Activated naive CD4-positive, alpha-beta T cell treated with anti-CD3 and anti-CD28 coated beads for 36 hours (primary cell): Measurements from ENCODE around the gene HECTD4. TPM values are rescaled to one million over a fixed set of nuclear protein-coding genes. Genes with fewer than 3 reads are reported as not detected.

Experiments used
- CTCF ChIA-PET: fragments of 350-600 bp; sonication (Branson Sonifier 250); formaldehyde crosslinking; loops from one replicate; lab custom pipeline; 2021; ENCODE audit warnings: antibody characterized with exemption; lab: Charles Lee
- DNase-seq: peaks from one replicate; pipeline ENCODE4 v3.0.0-alpha.2; 2020
- H3K27ac Mint-ChIP-seq: one replicate; pipeline ENCODE4 v1.8.0; 2021; ENCODE audit warnings: mild to moderate bottlenecking, mixed read lengths
- H3K27me3 Mint-ChIP-seq: one replicate; pipeline ENCODE4 v1.8.0; 2021; ENCODE audit warnings: low read depth, mixed read lengths
- H3K36me3 Mint-ChIP-seq: one replicate; pipeline ENCODE4 v1.8.0; 2021; ENCODE audit warnings: low read depth, mixed read lengths
- H3K4me1 Mint-ChIP-seq: one replicate; pipeline ENCODE4 v1.8.0; 2021; ENCODE audit warnings: low read depth, mixed read lengths
- H3K4me3 Mint-ChIP-seq: one replicate; pipeline ENCODE4 v1.8.0; 2021; ENCODE audit warnings: mild to moderate bottlenecking, moderate library complexity, mixed read lengths
- H3K9me3 Mint-ChIP-seq: one replicate; pipeline ENCODE4 v1.8.0; 2021; ENCODE audit warnings: mixed read lengths
- intact Hi-C: fragments of 100-400 bp; cut with micrococcal nuclease; formaldehyde crosslinking; loops from one replicate; pipeline ENCODE4 v1.15.1; 2023
- total RNA-seq, 2 experiments: library from RNA; stranded (reverse); gene quantifications; one replicate each; pipeline ENCODE4 v1.2.3, GENCODE V29; 2021

The HECTD4 gene
- total RNA-seq, 2 experiments from 2014 or later = 17.6 to 19.2 TPM

- H3K9me3 Mint-ChIP-seq = no peaks in the 10 kb centered on the region
- H3K27me3 Mint-ChIP-seq = no peaks in the 10 kb centered on the region
- intact Hi-C loops = no loop called here
- CTCF ChIA-PET = interaction anchor here (1.1 to 1.2 kb wide), 2 partner anchors 15 to 50 kb away, joined by 3 read pairs; no protein-coding TSS in a partner anchor
- no peak for DNase-seq
- no peak overlapping the region for H3K4me3 Mint-ChIP-seq
- peak overlapping the region; percentile 70 for H3K27ac Mint-ChIP-seq
- H3K36me3 Mint-ChIP-seq = peaks cover 57% of the 10 kb centered on the region
- H3K4me1 Mint-ChIP-seq = peaks cover 1% of the 10 kb centered on the region
Measured at GRCh38 chr12:112148031-112148513, 234.2 kb downstream of the HECTD4 start.

DNA sequence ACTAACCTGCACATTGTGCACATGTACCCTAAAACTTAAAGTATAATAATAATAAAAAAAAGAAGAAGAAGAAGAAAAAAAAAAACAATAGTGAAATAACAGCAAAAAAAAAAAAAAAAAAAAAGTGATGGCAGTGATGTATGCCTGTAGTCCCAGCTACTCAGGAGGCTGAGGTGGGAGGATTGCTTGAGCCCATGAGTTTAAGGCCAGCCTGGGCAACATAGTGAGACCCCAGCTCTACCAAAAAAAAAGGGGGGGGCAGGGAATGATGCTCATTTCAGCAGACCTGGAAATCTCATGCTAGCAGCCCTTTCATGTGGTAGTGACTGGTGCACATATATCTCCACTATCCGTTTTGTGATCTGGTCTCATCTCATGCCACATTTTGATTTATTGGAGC lies 236.1 kb downstream of the HECTD4 start:
- H3K27ac Mint-ChIP-seq = peak overlapping the region; percentile 32
- H3K27me3 Mint-ChIP-seq = no peaks in the 10 kb centered on the region
- CTCF ChIA-PET = no interaction called here
- intact Hi-C loops = no loop called here
- no peaks in the 10 kb centered on the region for H3K9me3 Mint-ChIP-seq
- no peak overlapping the region for H3K4me3 Mint-ChIP-seq
- peaks cover 47% of the 10 kb centered on the region for H3K36me3 Mint-ChIP-seq
- no peaks in the 10 kb centered on the region for H3K4me1 Mint-ChIP-seq
- DNase-seq = no peak

DNA sequence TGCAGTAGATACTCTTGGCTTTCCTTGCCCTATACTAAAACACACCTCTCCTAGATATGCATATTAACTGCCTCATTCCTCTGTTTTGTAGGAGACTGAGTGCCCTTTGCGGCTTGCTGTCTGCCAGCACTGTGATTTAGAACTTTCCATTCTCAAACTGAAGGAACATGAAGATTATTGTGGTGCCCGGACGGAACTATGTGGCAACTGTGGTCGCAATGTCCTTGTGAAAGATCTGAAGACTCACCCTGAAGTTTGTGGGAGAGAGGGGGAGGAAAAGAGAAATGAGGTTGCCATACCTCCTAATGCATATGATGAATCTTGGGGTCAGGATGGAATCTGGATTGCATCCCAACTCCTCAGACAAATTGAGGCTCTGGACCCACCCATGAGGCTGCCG lies 241.5 kb downstream of the HECTD4 start:
- no peaks in the 10 kb centered on the region for H3K9me3 Mint-ChIP-seq
- H3K27me3 Mint-ChIP-seq = no peaks in the 10 kb centered on the region
- no peak overlapping the region for H3K27ac Mint-ChIP-seq
- CTCF ChIA-PET = no interaction called here
- no peak for DNase-seq
- no peak overlapping the region for H3K4me3 Mint-ChIP-seq
- H3K4me1 Mint-ChIP-seq = no peaks in the 10 kb centered on the region
- peaks cover 32% of the 10 kb centered on the region for H3K36me3 Mint-ChIP-seq
- intact Hi-C loops = no loop called here

DNA sequence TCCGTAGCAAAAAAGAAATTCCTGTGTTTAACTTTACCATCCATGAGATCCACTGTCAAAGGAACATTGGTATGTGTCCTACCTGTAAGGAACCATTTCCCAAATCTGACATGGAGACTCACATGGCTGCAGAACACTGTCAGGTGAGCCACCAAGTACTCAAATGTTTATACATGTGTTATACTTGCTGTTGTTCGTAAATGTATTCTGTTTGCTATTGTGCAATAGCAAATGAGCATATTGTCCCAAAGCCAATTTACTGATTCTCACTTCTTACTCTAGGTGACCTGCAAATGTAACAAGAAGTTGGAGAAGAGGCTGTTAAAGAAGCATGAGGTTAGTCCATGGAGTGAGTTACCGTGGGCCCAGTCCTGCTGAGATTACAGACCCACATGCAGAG lies 247.5 kb downstream of the HECTD4 start:
- Mint-ChIP-seq H3K27me3 (no peaks in the 10 kb centered on the region), H3K4me3 (no peak overlapping the region), H3K4me1 (peaks cover 23% of the 10 kb centered on the region), H3K9me3 (no peaks in the 10 kb centered on the region), H3K36me3 (peaks cover 8% of the 10 kb centered on the region), H3K27ac (no peak overlapping the region)
- intact Hi-C loops = loop anchor here (5.0 kb wide), 1 partner anchor 142 kb away; no protein-coding TSS in a partner anchor
- DNase-seq = no peak
- CTCF ChIA-PET = no interaction called here

DNA sequence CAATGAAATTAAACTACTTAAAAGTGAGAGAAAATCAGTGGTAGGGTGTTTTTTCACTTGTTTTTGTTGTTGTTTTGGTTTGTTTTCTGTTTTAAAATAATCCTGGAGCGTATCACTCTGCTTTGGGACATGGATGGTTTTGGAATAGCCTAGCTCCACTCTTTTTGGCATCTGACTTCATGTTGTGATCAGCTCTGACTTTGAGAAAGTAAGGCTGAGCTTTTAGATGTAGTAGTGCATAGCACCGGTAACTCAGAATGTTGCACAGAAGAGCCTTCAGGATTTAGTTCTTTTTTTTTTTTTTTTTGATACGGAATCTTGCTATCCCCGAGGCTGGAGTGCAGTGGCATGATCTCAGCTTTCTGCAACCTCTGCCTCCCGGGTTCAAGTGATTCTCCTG lies 248.8 kb downstream of the HECTD4 start:
- peaks cover 33% of the 10 kb centered on the region for H3K4me1 Mint-ChIP-seq
- no peaks in the 10 kb centered on the region for H3K27me3 Mint-ChIP-seq
- H3K9me3 Mint-ChIP-seq = no peaks in the 10 kb centered on the region

DNA sequence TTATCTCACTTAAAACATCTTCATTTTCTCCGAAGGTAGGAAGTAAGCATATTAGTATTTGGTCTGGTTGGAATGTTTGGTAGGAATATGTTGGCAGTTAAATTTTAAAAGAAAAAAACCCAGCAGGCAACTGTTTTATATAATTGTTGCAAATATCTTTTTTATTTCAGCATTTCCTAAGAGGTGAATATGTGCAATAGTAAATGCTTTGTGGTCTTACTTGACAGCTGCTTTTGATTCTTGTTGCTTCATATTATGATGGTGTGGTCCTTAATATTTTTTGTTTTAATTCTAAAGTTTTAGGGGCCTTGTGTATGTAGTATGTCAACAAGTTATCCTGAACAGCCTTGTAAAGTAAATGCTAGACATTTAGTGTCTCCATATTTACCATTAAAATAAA lies 250.5 kb downstream of the HECTD4 start:
- Mint-ChIP-seq H3K36me3 (peaks cover 10% of the 10 kb centered on the region), H3K9me3 (no peaks in the 10 kb centered on the region), H3K27ac (peak overlapping the region; percentile 88), H3K4me1 (peaks cover 49% of the 10 kb centered on the region), H3K27me3 (no peaks in the 10 kb centered on the region), H3K4me3 (peak overlapping the region; percentile 34)
- DNase-seq = no peak
- CTCF ChIA-PET = interaction anchor here (0.8 to 1.3 kb wide), 2 partner anchors 26 to 56 kb away, joined by 5 to 6 read pairs; no protein-coding TSS in a partner anchor
- intact Hi-C loops = loop anchor here (2.0 to 5.0 kb wide), 3 partner anchors 27 to 277 kb away; partner anchors contain the start of gene RPL6

More for the DNA sequence above, 248.8 kb downstream of the HECTD4 start:
- Mint-ChIP-seq H3K36me3 (peaks cover 8% of the 10 kb centered on the region), H3K27ac (no peak overlapping the region), H3K4me3 (no peak overlapping the region)
- intact Hi-C loops = loop anchor here (5.0 kb wide), 1 partner anchor 141 kb away; no protein-coding TSS in a partner anchor
- no peak for DNase-seq
- CTCF ChIA-PET = interaction anchor here (0.6 to 1.4 kb wide), 3 partner anchors 14 to 32 kb away, joined by 3 to 6 read pairs (median 3); no protein-coding TSS in a partner anchor

GRCh38 chr12:112130441-112130998 lies 251.7 kb downstream of the HECTD4 start:
- Mint-ChIP-seq H3K27me3 (no peaks in the 10 kb centered on the region), H3K4me1 (peaks cover 54% of the 10 kb centered on the region), H3K4me3 (peak overlapping the region; percentile 42), H3K9me3 (no peaks in the 10 kb centered on the region), H3K36me3 (peaks cover 10% of the 10 kb centered on the region), H3K27ac (peak overlapping the region; percentile 88)
- CTCF ChIA-PET = interaction anchor here (0.6 to 1.9 kb wide), 5 partner anchors 18 to 255 kb away, joined by 3 to 6 read pairs (median 5); no protein-coding TSS in a partner anchor
- no peak for DNase-seq
- intact Hi-C loops = loop anchor here (1.0 to 5.0 kb wide), 9 partner anchors 18 to 278 kb away; partner anchors contain the start of genes ERP29, NAA25, RPL6 and TMEM116

- CTCF ChIA-PET = interaction anchor here (1.2 kb wide), 1 partner anchor 18 kb away, joined by 4 read pairs; the partner anchor contains the start of gene NAA25
- intact Hi-C loops = loop anchor here (5.0 to 10.0 kb wide), 3 partner anchors 285 to 848 kb away; partner anchors contain the start of genes MAPKAPK5 and OAS2
Measured at GRCh38 chr12:112126911-112127310, 255.3 kb downstream of the HECTD4 start.

DNA sequence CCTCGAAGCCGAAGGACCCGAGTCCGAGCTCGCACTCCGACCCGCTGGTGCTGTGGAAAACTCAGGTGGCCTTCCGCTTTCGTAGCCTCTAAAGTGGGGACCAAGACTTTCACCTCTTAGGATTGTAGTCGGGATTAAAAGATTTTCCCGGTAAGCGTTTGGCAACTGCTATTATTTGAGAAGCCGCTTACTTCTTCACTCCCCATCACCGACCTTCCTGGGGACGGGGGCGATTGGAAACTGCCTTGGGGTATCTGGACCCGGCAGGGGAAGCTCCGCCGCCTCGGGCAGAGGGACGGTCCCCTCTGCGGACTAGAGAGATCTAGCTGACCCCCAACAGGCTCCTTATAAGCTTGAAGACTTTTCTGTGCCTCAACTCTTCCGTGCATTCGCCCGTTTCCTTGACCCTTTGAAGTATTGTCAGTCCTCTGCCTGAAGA lies 256.2 kb downstream of the HECTD4 start:
- peak overlapping the region; percentile 75 for H3K27ac Mint-ChIP-seq
- H3K9me3 Mint-ChIP-seq = no peaks in the 10 kb centered on the region

More at GRCh38 chr12:112126911-112127310, 255.3 kb downstream of the HECTD4 start:
- H3K4me1 Mint-ChIP-seq = peaks cover 50% of the 10 kb centered on the region
- no peaks in the 10 kb centered on the region for H3K27me3 Mint-ChIP-seq
- peaks cover 8% of the 10 kb centered on the region for H3K36me3 Mint-ChIP-seq
- no peak for DNase-seq
- H3K27ac Mint-ChIP-seq = peak overlapping the region; percentile 75
- H3K9me3 Mint-ChIP-seq = no peaks in the 10 kb centered on the region
- H3K4me3 Mint-ChIP-seq = peak overlapping the region; percentile 72

GRCh38 chr12:112125250-112125999 lies 256.8 kb downstream of the HECTD4 start, which contains the start of gene TRAFD1:
TRAFD1 (plus strand) TSS chr12:112125560; CDS start chr12:112130523, 4,963 bp downstream.
- intact Hi-C loops = loop anchor here (1.0 to 10.0 kb wide), 9 partner anchors 13 to 849 kb away; partner anchors contain the start of genes ERP29, MAPKAPK5, NAA25 and OAS2
- H3K4me3 Mint-ChIP-seq = peak within 1 kb of the TSS; percentile 72
- peaks cover 2% of the 10 kb centered on the region for H3K36me3 Mint-ChIP-seq
- peaks cover 42% of the 10 kb centered on the region for H3K4me1 Mint-ChIP-seq
- CTCF ChIA-PET = interaction anchor here (1.0 to 1.2 kb wide), 3 partner anchors 10 to 16 kb away, joined by 3 to 6 read pairs (median 4); partner anchors contain the start of gene NAA25
- peak within 1 kb of the TSS; percentile 75 for H3K27ac Mint-ChIP-seq
- DNase-seq = peak; percentile 98
- no peaks in the 10 kb centered on the region for H3K9me3 Mint-ChIP-seq
- H3K27me3 Mint-ChIP-seq = no peaks in the 10 kb centered on the region

More for the DNA sequence above, 256.2 kb downstream of the HECTD4 start:
- CTCF ChIA-PET = interaction anchor here (0.6 to 1.2 kb wide), 2 partner anchors 17 to 25 kb away, joined by 4 to 5 read pairs; partner anchors contain the start of gene NAA25
- DNase-seq = no peak
- Mint-ChIP-seq H3K4me3 (peak overlapping the region; percentile 72), H3K27me3 (no peaks in the 10 kb centered on the region), H3K4me1 (peaks cover 44% of the 10 kb centered on the region), H3K36me3 (peaks cover 3% of the 10 kb centered on the region)
- intact Hi-C loops = loop anchor here (1.0 to 10.0 kb wide), 9 partner anchors 14 to 849 kb away; partner anchors contain the start of genes ERP29, MAPKAPK5, NAA25 and OAS2

GRCh38 chr12:112124918-112125249 lies 257.3 kb downstream of the HECTD4 start:
- H3K4me3 Mint-ChIP-seq = peak overlapping the region; percentile 72
- peaks cover 41% of the 10 kb centered on the region for H3K4me1 Mint-ChIP-seq
- peaks cover 2% of the 10 kb centered on the region for H3K36me3 Mint-ChIP-seq
- H3K27me3 Mint-ChIP-seq = no peaks in the 10 kb centered on the region
- CTCF ChIA-PET = interaction anchor here (1.0 to 1.2 kb wide), 2 partner anchors 9 to 12 kb away, joined by 3 to 6 read pairs; no protein-coding TSS in a partner anchor
- no peaks in the 10 kb centered on the region for H3K9me3 Mint-ChIP-seq
- DNase-seq = no peak
- H3K27ac Mint-ChIP-seq = no peak overlapping the region
- intact Hi-C loops = loop anchor here (1.0 to 10.0 kb wide), 9 partner anchors 13 to 850 kb away; partner anchors contain the start of genes ERP29, MAPKAPK5, NAA25 and OAS2
